Measurements from ENCODE around the gene SLC39A8. TPM values are rescaled to one million over a fixed set of nuclear protein-coding genes. Genes with fewer than 3 reads are reported as not detected.
"Not testable (repeated sequence)": the region's sequence is repeated elsewhere in the genome, so short reads cannot be mapped to it uniquely, and the experiment has no call there.

SLC39A8 gene
- total RNA-seq, 1 donor: 14.7 TPM

DNA sequence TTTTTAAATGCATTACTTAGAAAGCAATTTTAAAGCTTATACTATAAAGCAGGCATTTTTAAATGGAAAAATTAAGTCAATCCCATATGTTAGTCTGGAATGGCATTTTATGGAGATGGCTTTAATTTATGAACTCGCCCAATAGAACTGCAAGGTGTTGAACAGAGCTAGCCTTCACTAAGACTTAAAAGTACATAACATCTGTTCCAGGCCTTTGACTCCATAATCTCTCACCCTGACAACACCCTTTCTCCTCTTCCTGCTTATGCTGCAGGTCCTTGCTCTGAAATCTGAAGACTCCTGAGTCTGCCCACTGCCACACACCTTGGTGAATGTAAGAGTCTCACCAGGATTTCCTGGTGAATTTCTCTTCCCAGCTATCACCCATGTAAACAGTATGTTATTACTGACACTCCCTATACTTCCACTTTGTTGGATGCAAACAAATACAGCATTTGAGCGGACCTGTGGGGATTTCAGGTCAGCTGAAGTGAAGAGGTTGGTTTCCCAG lies 17.7 kb upstream of the SLC39A8 start:
- TF ChIP-seq, protein P1, sequence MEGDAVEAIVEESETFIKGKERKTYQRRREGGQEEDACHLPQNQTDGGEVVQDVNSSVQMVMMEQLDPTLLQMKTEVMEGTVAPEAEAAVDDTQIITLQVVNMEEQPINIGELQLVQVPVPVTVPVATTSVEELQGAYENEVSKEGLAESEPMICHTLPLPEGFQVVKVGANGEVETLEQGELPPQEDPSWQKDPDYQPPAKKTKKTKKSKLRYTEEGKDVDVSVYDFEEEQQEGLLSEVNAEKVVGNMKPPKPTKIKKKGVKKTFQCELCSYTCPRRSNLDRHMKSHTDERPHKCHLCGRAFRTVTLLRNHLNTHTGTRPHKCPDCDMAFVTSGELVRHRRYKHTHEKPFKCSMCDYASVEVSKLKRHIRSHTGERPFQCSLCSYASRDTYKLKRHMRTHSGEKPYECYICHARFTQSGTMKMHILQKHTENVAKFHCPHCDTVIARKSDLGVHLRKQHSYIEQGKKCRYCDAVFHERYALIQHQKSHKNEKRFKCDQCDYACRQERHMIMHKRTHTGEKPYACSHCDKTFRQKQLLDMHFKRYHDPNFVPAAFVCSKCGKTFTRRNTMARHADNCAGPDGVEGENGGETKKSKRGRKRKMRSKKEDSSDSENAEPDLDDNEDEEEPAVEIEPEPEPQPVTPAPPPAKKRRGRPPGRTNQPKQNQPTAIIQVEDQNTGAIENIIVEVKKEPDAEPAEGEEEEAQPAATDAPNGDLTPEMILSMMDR (IDR thresholded peaks at IDR 0.05; ENCODE audit: insufficient read depth, low read length): no peak
- no peak overlapping the region for H3K4me3 ChIP-seq (ENCODE audit: low read depth, low read length)
- DNase-seq (ENCODE audit: low read depth): no peak

DNA sequence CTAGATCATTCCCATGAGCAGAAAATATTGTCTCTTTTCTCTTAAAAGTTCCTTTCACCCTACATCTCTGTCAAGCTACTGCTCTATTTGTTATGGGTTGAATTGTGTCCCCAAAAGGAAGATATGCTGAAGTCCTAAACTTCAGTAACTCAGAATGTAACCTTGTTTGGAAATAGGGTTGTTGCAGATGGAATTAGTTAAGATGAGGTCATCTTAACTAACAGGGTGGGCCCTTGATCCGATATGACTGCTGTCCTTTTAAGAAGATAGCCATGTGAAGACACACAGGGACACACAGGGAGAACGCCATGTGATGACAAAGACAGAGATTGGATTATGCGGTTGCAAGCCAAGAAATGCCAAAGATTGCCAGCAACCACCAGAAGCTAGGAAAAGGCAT lies 12.8 kb upstream of the SLC39A8 start:
- H3K4me3 ChIP-seq (ENCODE audit: low read depth, low read length): no peak overlapping the region
- TF ChIP-seq, protein P1 (IDR thresholded peaks at IDR 0.05; ENCODE audit: insufficient read depth, low read length): no peak
- DNase-seq (ENCODE audit: low read depth): no peak

DNA sequence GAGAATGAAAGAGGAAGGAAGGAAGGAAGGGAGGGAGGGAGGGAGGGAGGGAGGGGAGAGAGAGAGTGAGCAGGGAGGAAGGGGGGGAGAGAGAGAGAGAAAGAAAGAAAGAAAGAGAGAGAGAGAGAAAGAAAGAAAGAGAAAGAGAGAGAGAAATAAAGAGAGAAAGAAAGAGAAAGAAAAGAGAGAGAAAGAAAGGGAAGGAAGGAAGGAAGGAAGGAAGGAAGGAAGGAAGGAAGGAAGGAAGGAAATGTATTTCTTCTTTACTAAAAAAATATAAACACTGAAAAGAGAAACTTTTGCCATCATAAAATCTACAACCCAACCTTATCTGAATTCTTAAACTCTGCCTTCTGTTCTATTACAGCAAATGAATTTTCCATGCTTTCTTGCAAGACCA lies 12.4 kb upstream of the SLC39A8 start:
- not testable (repeated sequence) for DNase-seq (ENCODE audit: low read depth); H3K4me3 ChIP-seq (ENCODE audit: low read depth, low read length)

DNA sequence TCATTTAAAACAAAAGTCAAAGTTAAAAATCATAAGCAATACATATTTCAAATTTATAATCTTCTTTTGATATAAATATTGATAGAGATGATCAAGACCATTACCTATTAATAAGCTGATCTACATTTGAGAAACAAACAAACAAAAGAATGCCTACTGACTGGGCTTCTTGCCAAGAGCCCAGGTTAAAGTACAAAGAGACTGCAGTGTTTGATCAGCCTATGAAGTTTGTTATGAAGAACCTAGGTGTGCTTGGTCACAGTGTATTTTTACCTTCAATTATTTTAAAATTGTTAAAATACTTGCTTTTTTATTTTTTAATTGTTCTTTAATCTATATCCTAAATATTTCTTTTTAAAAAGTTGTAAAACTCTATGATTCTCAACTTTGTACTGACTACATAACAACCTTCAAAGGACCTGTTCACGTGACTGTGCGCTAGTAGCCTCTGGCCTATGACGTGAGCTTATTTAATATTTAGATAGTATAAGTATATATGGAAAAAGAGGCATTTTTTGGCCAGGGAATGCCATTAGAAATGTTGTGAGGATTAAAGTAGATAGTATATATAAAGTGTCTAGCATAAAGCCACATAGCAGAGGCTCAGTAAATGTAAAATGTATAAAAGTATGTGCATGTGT lies 11.4 kb upstream of the SLC39A8 start:
- no peak for DNase-seq (ENCODE audit: low read depth)
- TF ChIP-seq, protein P1 (IDR thresholded peaks at IDR 0.05; ENCODE audit: insufficient read depth, low read length): no peak
- H3K4me3 ChIP-seq (ENCODE audit: low read depth, low read length): no peak overlapping the region

DNA sequence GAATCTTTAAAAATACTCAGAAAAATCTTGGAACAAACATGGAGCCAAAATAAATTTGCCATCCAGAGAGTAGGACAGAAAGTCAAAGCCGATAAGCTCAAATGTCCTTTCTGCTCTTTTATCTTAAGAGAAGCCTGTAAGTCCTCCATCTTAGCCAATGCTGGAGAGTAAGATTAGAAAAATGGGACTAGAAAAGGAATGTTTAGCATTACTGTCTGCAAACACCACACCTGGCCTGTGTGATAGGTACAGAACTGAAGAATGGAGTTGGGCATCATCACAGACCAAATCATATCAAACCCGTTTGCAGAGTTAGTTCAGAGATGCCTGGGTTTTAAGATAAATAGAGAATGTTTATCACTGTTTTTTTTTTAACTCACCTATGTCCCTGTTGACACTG lies 10.5 kb upstream of the SLC39A8 start:
- TF ChIP-seq, protein P1 (IDR thresholded peaks at IDR 0.05; ENCODE audit: insufficient read depth, low read length): no peak
- DNase-seq (ENCODE audit: low read depth): no peak
- H3K4me3 ChIP-seq (ENCODE audit: low read depth, low read length): no peak overlapping the region

DNA sequence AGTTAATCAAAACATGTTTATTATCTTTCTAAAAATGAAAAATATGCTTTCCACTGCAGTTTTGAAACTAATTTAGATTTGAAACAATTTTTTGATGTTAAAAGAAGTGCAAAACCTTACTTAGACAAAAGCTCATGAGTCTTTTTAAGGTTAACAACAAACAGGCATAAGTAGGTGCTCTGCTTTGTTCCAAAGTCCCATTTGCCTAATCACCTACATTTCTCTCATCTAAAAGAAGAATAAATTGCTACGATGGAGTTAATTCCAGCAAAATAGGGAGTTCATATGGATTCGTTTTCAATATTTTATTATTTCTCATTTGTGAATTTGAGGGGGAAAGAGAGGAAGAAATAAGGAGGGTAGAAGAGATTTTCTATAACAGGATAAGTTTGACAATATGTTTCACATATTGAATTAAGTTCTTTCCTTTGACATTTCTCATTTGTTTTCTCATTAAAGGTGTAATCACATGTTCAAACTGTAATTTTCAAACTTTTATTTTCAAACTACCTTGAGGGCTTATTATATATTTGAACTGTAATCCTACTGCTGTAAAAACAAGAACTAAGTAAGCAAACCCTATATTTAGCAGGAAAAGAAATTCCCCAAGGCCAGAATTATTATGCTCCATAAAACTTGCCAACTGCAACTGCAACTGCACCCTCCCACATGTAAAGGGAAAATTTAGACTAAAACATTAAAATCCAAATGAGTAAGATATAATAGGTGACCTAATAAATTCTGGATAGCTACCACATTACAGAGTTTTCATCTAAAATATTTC lies 9.6 kb upstream of the SLC39A8 start:
- no peak for DNase-seq (ENCODE audit: low read depth)
- TF ChIP-seq, protein P1 (IDR thresholded peaks at IDR 0.05; ENCODE audit: insufficient read depth, low read length): no peak

DNA sequence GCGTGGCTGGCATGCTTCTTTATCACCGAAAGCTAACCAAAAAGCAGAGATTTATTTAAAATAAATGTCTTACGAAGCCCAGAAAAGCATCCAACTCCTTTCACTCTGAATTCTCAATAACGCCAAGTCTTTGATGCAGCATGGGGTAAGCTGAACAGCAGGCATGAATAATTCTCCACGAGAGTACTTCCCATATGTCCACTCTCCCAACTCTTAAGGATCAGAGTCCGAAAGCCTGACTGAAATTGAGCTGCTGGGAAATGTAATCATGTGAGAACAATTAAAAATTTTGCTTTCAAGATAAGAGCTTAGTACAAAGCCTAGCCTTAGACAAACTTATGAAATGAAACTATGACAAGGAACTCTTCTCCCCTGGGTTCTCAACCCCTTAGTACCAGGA lies 7.5 kb upstream of the SLC39A8 start:
- DNase-seq (ENCODE audit: low read depth): no peak
- TF ChIP-seq, protein P1 (IDR thresholded peaks at IDR 0.05; ENCODE audit: insufficient read depth, low read length): no peak
- H3K4me3 ChIP-seq (ENCODE audit: low read depth, low read length): no peak overlapping the region

More for the DNA sequence above, 9.6 kb upstream of the SLC39A8 start:
- no peak overlapping the region for H3K4me3 ChIP-seq (ENCODE audit: low read depth, low read length)

Measured in fibroblast of the aortic adventitia (primary cell).